ENCODE data around the gene PICALM. TPM values are rescaled to one million over a fixed set of nuclear protein-coding genes. Genes with fewer than 3 reads are reported as not detected.
"Not testable (repeated sequence)": the region's sequence is repeated elsewhere in the genome, so short reads cannot be mapped to it uniquely, and the experiment has no call there.

PICALM gene
- polyA plus RNA-seq, 10 donors = 103 to 178 (median 136) TPM

DNA sequence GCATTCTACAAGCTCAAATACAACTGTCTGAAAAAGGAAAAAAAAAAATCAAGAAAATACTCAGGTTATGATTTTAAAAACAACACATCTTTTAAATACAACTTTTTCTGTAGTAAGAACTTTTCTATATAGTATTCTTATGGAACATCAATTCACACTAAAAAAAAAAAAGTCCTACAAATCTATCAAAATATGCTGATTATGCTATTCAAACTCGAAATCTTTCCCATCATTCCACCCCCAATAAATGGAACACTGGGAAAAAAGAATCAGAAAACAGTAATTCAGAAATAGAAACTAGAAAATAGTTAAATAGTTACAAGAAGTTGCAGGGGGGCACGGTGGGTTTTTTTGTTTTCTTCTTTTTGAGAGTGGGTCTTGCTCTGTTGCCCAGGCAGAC, 77.4 kb downstream of the PICALM start:
- DNase-seq = no peak

DNA sequence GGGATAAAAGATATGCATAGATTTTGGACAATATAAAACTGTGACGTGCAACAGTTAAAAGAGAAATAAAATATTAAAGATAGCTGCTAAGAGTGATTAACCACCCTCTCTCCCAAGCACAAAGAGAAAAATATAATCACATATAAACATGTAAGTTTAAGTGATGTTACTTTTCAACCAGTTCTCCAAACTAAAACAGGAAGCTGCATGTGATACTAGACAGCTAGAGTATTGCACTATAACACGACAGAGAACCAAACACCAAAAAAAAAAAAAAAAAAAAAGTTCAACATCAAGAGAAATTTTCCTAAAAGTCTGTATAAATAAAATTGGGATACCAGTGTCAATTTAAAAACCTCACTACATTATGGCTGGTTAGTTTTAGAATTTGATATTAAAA, 79.1 kb downstream of the PICALM start:
- no peak for DNase-seq

DNA sequence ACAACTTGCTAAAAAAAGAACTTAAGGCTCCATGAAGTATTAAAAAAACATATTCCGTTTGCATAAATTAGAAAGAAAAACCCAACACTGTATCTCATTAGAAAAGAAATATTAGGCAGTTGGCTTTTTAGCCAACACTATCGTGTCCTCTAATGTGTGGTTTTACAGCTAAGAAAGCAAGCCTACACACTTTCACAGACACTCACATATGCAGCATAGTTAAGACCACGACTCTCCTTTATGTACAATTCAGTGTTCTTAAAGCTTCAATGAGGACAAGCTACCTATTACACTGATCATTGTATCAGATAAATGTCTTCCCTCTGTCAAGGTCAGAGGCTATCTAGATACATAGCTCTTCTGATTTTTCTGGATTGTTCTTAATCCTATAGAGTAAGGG, 80.1 kb downstream of the PICALM start:
- DNase-seq = no peak

DNA sequence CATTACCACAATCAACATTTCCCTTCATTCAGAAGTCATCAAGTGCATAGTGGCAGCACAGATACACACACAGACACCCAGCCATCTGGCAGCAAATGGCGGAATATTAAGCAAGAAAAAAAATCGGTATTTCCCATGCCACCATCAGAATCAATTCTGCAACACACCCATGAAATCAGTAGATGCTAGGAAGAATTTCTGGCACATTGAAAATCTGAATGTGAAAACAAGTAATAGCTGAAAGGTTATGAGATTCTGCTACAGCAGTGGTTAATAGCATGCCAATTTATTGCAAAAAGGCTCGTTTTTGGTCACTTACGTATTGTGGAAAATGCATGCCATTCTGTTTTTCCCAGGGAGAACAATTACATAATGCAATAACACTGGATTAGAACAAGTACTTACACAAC, 91.1 kb downstream of the PICALM start:
- DNase-seq = no peak

DNA sequence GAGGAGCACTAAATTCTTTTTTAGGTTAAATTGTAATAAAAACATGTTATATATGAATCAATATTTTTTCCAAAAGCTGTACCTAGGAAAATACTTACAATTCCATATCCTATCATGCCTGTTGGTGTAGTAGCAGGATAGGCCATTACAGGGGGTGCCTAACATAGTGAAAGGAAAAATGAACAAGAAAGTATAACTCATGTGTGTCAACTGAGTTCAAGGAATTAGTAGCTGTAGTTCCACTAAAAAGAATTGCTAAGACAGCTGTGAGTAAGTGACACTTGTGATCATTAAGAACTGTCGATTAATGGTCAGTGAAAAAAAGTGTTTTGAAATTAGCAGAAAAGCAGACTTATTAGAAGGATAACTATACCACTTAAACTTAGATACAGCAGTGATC, 92.4 kb downstream of the PICALM start:
- no peak for DNase-seq

DNA sequence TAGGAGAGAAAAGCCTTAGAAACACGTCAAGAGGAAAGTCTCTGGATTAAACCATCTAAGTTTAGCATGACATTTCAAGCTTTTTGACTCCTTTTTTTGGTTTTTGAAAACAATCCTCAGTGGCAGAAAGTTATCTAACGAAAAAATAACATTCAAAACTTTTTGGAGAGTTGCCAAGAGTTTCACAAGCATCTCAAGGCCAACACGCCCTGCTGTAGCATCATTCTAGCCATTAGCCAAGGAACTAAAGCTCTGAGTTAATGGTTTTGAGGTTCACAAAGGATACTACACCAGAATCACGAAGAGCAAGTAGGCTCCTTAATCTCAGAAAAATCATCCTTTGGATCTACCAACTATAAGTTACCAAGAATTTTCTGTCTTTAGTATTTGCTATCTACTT, 94.8 kb downstream of the PICALM start:
- DNase-seq = peak in 1 of 3 donors; percentile 11

DNA sequence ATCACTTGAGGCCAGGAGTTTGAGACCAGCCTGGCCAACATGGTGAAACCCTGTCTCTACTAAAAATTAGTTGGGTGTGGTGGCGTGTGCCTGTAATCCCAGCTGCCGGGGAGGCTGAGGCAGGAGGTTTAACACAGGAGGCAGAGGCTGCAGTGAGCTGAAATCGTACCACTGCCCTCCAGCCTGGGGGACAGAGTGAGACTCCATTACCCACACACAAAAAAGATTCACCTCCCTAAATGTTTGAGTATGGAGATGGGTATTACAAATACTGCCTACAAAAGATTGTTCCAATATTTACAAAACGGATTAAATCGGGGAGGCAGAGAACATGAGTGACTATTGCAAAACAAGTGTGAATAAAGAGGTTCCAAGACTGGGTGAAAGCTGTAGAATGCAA, 98.3 kb downstream of the PICALM start:
- DNase-seq = no peak

DNA sequence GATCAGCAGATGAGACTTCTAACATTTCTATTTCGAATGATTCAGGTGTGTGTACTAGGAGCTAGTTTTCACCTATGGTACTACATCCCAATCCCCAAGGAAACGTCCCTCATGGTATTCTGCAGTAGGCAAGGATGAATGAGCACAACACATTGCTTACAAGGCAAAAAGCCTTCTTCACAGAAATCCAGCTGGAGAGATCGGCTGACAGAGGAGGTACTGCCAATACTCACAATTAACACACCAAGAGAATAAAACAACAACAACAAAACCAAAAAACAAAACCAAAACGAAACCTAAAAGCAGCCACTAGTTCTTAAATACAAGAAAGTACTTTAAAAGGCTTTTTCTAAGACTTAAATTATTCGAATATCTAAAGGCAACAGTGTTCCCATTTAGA, 101.4 kb downstream of the PICALM start:
- no peak for DNase-seq

DNA sequence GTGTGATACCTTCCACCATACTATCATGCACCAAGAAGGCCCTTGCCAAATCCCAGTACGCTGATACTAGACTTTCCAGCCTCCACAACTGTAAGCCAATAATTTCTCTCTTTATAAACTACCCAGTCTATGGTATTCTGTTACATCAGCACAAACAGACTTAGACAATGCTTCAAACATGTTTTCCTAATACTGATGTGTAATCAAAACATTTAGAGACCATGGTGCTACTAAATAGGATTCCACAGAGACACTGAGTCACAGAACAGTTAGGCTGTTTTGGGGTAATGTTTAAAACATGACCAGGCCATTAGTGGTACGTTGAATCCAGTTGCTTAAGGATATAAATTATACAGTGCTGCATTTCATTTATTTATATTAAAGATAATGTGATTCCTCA, 103.7 kb downstream of the PICALM start:
- DNase-seq = no peak

DNA sequence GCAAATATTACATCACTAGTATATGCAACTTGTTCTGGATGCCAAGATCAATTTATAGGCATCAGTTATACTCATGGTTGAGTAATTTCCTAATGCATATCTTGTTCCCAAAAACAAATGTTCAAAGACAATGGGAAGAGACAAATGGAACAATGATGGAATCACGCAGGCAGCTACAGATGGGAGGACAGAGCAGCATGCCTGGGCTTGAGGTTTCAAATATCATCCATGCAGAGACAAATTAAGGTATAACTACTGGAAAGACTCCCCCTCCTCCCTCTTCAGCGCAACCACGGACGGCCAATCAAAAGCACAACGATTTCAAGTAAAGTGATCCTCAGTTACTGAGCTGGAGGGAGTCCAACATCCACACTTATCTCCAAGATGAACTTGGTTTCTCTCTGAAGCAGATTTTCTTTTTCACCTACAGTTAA, 106.9 kb downstream of the PICALM start:
- DNase-seq = peak; percentile 38 to 58 (median 53)

DNA sequence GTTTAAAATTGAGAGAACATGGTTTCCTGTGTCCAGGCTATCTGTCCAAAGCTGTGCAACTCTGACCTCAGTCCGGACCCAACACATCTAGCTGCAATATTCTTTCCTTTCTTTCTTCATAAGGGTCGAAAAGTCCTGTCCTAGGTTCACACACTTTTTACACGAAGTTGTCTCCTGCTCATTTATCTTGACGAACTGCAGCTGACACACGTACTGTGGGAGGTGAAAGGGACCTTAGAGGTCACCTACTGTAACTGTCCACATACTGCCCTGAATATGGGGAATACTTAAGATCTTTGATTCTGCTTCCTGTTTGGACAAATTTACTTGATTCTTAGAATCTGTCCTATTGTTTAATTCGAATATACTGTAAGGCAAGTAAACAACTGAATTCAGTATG, 107.8 kb downstream of the PICALM start:
- no peak for DNase-seq

DNA sequence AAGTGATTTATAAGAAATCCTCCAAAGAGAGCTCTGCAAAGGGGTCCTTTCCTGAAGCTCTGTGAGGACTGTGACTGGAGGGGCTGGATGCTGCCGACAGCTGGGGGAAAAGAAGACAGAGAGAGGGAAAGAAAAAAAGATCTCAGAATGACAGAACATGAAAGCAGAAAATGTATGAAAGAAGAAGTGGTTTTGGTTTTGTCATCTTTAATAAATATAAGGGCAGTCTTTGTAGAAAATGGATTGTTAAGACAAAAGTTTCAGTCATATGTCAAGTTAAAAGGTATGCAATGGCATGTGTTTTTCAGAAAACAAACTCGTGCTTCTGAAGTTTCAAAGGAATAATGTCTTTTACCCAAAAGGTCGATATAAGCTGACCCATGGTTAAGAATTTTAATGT, 108.2 kb downstream of the PICALM start:
- DNase-seq = no peak

DNA sequence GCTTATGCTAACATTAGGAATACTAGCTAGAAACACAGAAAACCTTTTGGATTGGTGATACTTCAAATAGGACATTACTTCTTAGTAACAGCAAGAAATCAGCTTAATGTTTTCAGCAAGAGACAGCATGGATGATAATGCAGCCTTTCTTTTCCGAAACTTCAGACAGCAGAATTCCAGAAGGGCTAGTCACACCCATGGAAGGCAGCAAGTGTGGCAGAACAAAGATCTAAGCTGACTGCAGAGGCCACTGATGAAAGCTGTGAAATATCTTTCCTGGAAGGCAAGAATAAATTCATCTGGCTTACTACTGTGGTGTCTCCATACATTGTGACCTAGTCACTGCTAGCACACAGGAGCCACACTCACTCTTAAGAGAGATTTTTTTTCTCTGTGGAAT, 113.4 kb downstream of the PICALM start:
- peak in 1 of 3 donors; percentile 80 for DNase-seq

DNA sequence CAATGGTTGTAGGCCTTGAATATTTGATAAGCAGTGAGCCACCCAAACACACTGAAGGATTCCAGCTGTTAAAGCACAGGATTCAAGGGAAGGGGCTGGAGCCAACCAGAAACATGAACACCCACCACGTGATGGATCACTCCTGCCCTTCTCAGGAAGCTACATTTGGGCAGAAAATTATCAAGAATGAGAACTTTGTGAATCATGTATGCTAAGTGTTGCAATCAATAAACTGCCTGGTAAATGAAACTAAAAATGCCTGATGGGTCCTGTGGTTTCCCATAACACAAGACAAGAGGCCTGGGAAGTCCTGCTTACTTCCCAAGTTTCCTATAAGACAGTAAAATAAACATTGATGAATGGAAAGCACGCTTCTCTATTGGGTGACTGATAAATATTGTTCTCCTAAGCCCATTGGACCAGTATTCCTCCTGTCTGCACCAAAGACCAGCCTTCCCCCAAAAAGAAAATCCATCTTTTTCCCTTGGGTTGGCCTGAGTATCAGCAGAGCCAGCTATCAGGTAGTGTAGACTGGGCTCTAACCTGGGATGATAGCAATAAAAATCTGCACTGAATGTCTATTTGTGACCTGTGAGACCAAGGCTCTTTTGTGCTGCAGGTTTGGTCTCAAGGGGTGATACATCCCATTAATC, 115.3 kb downstream of the PICALM start:
- DNase-seq = no peak

DNA sequence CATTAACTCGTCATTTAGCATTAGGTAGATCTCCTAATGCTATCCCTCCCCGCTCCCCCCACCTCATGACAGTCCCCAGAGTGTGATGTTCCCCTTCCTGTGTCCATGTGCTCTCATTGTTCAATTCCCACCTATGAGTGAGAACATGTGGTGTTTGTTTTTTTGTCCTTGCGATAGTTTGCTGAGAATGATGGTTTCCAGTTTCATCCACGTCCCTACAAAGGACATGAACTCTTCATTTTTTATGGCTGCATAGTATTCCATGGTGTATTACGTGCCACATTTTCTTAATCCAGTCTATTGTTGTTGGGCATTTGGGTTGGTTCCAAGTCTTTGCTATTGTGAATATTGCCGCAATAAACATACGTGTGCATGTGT, 116.8 kb downstream of the PICALM start:
- DNase-seq = not testable (repeated sequence)

DNA sequence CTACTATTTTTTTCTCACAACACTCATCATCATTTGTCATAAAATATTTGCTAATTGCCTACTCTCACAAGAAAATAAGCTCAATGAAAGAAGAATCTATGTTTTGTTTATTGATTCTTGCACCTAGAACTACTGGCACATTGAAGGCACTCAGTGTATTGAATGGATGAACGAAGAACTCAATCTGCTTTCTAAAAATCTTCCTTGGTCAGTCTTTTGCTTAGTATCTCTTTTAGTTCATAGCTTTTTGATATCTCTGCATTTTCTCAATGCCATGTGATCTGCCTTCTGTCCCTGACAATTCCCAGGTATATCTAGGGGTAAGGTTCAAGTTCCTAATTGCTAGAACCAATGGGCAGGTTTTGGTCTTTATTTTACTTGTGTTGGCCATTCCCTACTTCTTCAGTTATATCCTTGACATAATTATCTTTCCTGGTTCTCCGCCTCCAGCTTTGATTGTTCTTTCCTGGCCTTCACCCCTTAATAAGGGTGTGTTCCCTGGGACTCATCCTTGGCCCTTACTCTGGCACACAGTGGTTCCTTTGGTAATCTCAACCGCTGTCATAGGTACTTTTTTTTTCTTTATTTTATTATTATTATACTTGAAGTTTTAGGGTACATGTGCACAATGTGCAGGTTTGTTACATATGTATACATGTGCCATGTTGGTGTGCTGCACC, 117.3 kb downstream of the PICALM start:
- no peak for DNase-seq

DNA sequence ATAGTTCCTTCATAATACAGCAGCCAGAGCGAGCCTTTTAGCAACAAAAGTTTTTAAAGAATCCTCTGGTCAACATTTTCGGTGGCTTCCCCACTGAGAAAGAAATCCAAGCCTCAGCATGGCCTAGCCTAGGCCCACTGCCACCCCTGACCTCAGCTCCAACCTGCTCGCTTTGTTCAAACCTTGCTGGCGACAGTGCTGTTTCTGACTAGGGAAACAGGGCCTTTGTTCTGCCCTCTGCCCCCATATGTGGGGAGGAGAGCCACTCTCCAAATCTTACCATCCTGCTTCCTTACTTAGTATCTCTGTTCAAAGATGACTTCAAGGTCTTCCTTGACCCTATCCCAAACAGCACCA, 117.9 kb downstream of the PICALM start:
- no peak for DNase-seq

DNA sequence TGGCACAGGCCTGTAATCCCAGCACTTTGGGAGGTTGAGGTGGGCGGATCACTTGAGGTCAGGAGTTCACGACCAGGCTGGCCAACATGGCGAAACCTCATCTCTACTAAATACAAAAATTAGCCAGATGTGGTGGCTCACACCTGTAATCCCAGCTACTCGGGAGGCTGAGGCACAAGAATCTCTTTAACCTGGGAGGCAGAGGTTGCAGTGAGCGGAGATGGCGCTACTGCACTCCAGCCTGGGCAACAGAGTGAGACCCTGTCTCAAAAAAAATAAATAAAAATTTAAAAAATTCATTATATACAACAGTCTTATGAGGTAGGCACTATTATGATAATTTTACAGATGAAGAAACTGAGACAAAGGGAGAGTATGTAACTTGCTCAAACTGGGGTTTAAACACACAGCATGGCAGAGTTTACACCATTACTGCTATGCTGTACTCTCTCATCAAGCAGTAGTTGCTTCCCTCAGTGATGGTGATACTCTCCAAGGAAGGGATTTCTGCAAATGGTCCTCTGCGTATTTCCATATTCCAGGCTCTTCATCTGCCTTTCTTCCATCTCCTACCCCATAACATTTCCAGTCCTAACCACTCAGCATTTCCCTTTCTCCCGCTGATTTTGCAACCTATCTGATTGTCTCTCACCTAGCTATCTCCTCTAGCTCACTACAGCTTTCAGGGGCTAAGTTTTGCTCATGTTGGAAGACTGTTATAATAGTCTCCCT, 118.4 kb downstream of the PICALM start:
- DNase-seq = no peak

DNA sequence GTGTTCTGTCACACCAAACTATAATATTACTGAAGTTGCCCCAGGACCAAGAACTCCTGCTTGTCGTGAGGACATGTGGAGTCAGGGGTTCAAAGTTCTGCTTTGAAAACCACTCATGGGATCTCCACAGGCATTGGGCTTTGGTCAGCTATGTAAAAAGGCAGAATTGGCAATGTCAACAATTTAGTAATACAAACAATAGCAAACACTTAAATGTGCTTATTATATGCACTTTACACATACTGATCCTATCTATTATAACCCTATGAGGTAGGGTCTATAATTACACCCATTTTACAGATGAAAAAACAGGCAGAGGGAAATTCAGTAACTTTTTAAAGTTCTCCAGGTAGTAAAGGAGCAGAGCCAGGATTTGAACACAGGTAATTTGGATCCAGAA, 119.1 kb downstream of the PICALM start:
- DNase-seq = no peak

DNA sequence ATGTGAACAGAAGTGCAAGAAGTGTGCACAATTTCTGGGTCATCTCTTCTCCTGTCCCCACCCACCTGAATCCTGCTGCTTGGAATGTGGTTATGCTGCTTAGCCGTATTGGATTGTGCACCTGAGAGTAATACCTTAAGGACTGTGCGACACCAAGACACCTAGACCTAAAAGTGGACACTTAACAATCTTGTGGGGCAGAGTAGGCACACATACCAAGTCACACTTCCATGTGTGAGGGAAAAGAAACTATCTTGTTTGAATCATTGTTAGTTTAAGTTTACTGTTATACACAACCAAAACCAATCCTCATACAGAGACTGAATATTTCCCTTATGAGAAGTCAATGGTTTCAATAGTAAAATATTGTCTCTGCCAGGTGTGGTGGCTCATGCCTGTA, 120.0 kb downstream of the PICALM start:
- no peak for DNase-seq

DNA sequence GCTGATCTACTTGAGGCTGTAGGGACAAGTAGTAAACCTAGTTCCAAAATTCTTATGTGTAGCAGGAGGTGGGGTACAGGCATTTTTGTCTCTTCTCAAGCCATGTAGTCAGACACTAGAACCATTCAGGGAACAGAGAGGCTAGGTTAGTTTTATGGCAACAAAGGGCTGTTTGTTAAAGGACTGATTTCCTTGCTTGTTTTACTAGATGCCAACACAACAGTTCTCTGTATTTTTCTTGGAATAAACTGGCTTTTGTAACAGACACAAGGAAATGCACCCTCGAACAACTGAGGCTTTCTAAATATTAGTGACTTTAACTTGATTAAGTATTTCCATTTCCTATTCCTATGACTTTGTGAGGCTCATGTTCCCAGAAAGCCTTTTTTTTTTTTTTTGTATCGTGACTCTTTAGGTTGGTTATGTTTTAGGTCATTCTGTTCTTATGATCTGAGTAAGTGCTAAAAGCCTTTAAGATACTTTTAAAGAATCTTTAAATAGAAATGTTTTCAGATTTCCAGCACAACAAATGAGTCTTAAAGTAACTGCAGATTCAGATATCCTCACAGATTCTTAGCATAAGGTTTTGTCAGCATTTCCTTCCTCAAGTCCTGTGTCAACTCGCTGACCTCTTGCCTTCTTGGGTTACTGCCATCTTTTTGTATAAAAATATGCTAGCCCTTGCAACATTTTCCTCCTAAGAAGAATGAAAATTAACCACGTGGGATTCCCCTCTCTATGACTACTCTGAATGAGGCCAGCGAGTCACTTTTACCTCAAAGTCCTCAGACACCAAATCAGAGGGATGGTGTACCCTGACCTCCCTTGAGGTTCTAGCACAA, 121.2 kb downstream of the PICALM start:
- peak; percentile 42 to 78 (median 64) for DNase-seq

DNA sequence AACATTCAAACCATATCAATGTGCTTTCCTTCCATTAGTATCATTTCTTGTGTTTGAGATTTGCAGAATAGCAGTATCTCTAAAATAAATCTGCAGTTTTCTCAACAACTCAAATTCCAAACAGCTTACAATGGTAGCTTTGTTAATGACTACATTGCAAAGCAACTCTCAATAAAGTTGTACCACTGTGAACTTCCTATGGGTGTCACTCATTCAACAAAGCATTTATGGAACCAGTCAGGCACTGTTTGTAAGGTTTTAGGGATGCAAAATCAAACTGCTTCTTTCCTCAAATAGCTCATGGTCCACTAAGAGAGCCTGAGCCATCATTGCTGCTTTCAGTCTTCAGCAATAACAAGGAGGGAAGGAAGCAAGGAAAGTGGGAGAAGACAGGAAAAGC, 122.7 kb downstream of the PICALM start:
- no peak for DNase-seq
